ENCODE results near the gene NYAP2.

The NYAP2 gene

GRCh38 chr2:225608136-225608535, 208.6 kb downstream of the NYAP2 start:
- no peak overlapping the region for H3K27ac ChIP-seq
- no peak for TF ChIP-seq ZFX (IDR thresholded peaks at IDR 0.05)
- no peak for TF ChIP-seq CTCF (conservative IDR thresholded peaks at IDR 0.05)

GRCh38 chr2:225612636-225613035, 213.1 kb downstream of the NYAP2 start:
- TF ChIP-seq CTCF (conservative IDR thresholded peaks at IDR 0.05) (no peak), ZFX (IDR thresholded peaks at IDR 0.05) (no peak)

GRCh38 chr2:225614915-225615314, 215.4 kb downstream of the NYAP2 start:
- H3K27ac ChIP-seq: no peak overlapping the region
- TF ChIP-seq ZFX (IDR thresholded peaks at IDR 0.05) (no peak), CTCF (conservative IDR thresholded peaks at IDR 0.05) (no peak)

More at GRCh38 chr2:225612636-225613035, 213.1 kb downstream of the NYAP2 start:
- H3K27ac ChIP-seq: no peak overlapping the region

GRCh38 chr2:225615514-225615913, 216.0 kb downstream of the NYAP2 start:
- no peak for TF ChIP-seq ZFX (IDR thresholded peaks at IDR 0.05)
- TF ChIP-seq CTCF (conservative IDR thresholded peaks at IDR 0.05): no peak
- no peak overlapping the region for H3K27ac ChIP-seq

GRCh38 chr2:225616372-225616771, 216.9 kb downstream of the NYAP2 start:
- no peak overlapping the region for H3K27ac ChIP-seq
- TF ChIP-seq CTCF (conservative IDR thresholded peaks at IDR 0.05) (no peak), ZFX (IDR thresholded peaks at IDR 0.05) (no peak)

GRCh38 chr2:225616848-225617247, 217.3 kb downstream of the NYAP2 start:
- no peak overlapping the region for H3K27ac ChIP-seq
- no peak for TF ChIP-seq ZFX (IDR thresholded peaks at IDR 0.05)
- no peak for TF ChIP-seq CTCF (conservative IDR thresholded peaks at IDR 0.05)

GRCh38 chr2:225620227-225620626, 220.7 kb downstream of the NYAP2 start:
- H3K27ac ChIP-seq: no peak overlapping the region
- TF ChIP-seq CTCF (conservative IDR thresholded peaks at IDR 0.05) (no peak), ZFX (IDR thresholded peaks at IDR 0.05) (no peak)
